ENCODE results near the gene CDCA7L.
A peak's percentile ranks its signal among the peaks of the same experiment; 100 is the strongest.

The CDCA7L gene

GRCh38 chr7:21946222-21946709 lies 567 bp upstream of the CDCA7L start:
- TF ChIP-seq, protein P1, sequence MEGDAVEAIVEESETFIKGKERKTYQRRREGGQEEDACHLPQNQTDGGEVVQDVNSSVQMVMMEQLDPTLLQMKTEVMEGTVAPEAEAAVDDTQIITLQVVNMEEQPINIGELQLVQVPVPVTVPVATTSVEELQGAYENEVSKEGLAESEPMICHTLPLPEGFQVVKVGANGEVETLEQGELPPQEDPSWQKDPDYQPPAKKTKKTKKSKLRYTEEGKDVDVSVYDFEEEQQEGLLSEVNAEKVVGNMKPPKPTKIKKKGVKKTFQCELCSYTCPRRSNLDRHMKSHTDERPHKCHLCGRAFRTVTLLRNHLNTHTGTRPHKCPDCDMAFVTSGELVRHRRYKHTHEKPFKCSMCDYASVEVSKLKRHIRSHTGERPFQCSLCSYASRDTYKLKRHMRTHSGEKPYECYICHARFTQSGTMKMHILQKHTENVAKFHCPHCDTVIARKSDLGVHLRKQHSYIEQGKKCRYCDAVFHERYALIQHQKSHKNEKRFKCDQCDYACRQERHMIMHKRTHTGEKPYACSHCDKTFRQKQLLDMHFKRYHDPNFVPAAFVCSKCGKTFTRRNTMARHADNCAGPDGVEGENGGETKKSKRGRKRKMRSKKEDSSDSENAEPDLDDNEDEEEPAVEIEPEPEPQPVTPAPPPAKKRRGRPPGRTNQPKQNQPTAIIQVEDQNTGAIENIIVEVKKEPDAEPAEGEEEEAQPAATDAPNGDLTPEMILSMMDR (IDR thresholded peaks at IDR 0.05; ENCODE audit: borderline replicate concordance, insufficient read depth, low read depth, low read length) = no peak

GRCh38 chr7:21944616-21945453 lies 864 bp downstream of the CDCA7L start:
- TF ChIP-seq, protein P1 (IDR thresholded peaks at IDR 0.05; ENCODE audit: borderline replicate concordance, insufficient read depth, low read depth, low read length) = no peak
- peak overlapping the region; percentile 90 for H3K4me3 ChIP-seq (ENCODE audit: low read depth, low read length)

More at GRCh38 chr7:21946222-21946709, 567 bp upstream of the CDCA7L start:
- H3K4me3 ChIP-seq (ENCODE audit: low read depth, low read length) = peak overlapping the region; percentile 5

DNA sequence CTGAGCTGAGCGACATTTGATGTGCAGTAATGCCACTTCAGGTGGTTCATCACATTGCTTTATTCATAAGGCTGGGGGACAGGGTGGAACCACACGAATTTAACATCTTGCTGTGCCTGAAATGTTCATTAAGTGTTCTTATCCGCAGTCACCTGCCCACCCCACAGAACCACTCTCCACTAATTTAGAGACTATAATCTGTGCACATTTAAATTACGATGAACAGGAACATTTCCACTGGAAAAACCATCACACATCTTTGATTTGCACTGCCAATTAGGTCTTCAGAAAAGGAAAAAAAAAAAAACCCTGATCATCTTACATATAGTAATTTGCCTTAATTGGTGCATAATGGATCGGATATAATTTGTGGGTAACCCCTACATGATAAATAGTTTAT lies 2.3 kb downstream of the CDCA7L start:
- TF ChIP-seq, protein P1 (IDR thresholded peaks at IDR 0.05; ENCODE audit: borderline replicate concordance, insufficient read depth, low read depth, low read length) = no peak
- H3K4me3 ChIP-seq (ENCODE audit: low read depth, low read length) = no peak overlapping the region

GRCh38 chr7:21942955-21943354 lies 2.7 kb downstream of the CDCA7L start:
- H3K4me3 ChIP-seq (ENCODE audit: low read depth, low read length) = no peak overlapping the region

GRCh38 chr7:21941611-21942141 lies 4.0 kb downstream of the CDCA7L start:
- TF ChIP-seq, protein P1 (IDR thresholded peaks at IDR 0.05; ENCODE audit: borderline replicate concordance, insufficient read depth, low read depth, low read length) = no peak
- no peak overlapping the region for H3K4me3 ChIP-seq (ENCODE audit: low read depth, low read length)

More at GRCh38 chr7:21942955-21943354, 2.7 kb downstream of the CDCA7L start:
- TF ChIP-seq, protein P1 (IDR thresholded peaks at IDR 0.05; ENCODE audit: borderline replicate concordance, insufficient read depth, low read depth, low read length) = no peak

DNA sequence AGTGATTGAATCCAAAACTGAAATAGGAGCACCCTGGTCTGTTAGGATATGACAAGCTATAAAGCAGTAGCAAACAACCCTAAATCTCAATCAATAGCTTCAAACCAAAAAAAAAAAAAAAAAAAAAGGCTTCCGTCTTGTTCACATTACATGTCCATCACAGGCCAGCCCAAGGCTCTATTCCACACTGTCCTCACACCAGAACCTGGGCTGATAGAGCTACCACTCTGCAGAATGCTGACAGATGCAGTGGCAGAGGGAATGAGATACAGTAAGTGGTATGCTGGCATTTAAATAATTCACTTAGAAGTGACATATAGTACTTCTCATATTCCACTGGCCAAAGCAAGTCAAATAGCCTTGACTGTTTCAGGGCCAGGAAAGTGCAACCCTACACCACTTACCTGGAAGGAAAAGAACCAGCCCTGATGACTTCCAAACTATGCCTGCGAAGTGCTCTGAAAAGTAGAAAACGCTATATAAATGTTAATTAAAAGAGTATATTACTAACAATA lies 5.8 kb downstream of the CDCA7L start:
- H3K4me3 ChIP-seq (ENCODE audit: low read depth, low read length) = no peak overlapping the region
- TF ChIP-seq, protein P1 (IDR thresholded peaks at IDR 0.05; ENCODE audit: borderline replicate concordance, insufficient read depth, low read depth, low read length) = no peak

Data from GM12875 (cell line).